Measurements from ENCODE around the gene NUP205. TPM values are rescaled to one million over a fixed set of nuclear protein-coding genes. Genes with fewer than 3 reads are reported as not detected.
"Not testable (repeated sequence)": the region's sequence is repeated elsewhere in the genome, so short reads cannot be mapped to it uniquely, and the experiment has no call there.

The NUP205 gene
- total RNA-seq, 2 experiments from 2014 or later, result 127 to 142 TPM

DNA sequence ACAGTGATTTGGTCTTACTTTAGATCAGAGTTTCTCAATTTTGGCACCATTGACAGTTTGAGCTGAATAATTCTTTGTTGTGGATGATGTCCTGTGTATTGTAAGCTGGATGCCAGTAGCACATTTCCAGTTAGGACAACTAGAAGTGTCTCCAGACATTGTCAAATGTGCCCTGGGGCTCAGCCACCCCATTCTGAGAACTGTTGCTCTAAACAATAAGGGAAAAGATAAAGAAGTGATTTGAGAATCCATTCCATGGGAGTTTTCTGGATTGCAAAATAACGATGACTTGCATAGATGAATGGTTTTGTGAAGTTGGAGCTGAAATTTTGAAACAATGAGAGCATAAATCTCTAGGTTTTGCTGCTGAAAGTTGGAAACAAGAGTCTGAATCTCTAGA lies 44.6 kb downstream of the NUP205 start:
- POLR2A ChIA-PET, result no interaction called here
- CTCF ChIA-PET, result no interaction called here

DNA sequence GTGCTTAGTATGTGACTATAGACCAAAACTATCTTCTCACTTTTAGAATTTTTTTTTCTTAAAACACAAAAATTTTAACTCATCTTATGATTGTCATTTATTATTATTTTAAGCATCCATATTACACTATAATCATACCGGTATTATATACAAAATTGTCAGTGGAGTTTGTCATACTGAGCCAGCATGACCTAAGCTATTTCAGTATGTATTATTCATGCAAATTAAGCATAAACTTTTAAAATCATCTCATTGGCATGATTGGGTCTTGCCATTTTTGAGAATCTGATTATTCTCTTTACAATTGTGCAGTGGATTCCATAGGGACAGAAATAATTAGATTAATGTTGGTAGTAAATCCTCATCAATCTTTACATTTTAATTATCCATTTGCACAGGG lies 58.4 kb downstream of the NUP205 start:
- ChIA-PET CTCF (interaction anchor here (1.0 kb wide), 1 partner anchor 335 kb away, joined by 3 read pairs; no protein-coding TSS in a partner anchor), POLR2A (no interaction called here)

DNA sequence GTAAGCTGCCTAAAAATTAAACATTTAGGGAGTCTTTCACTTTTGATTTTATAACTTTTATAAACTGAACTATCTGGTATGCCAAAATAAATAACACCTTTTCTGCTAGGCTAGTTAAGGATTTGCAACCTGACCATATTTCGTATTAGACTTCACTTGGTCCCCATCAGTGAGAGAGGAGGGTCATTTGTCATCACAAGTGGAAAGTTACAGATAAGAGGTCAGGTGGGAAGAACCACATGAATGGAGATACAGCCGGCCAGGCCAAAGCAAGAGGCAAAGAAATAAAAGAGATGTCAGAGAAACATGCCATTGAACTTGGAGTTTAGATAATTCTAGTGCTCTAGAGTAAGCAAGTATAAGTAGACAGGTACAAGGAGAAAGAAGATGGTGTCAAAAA lies 60.1 kb downstream of the NUP205 start:
- ChIA-PET POLR2A (no interaction called here), CTCF (interaction anchor here (0.5 kb wide), 1 partner anchor 9 kb away, joined by 3 read pairs; no protein-coding TSS in a partner anchor)

DNA sequence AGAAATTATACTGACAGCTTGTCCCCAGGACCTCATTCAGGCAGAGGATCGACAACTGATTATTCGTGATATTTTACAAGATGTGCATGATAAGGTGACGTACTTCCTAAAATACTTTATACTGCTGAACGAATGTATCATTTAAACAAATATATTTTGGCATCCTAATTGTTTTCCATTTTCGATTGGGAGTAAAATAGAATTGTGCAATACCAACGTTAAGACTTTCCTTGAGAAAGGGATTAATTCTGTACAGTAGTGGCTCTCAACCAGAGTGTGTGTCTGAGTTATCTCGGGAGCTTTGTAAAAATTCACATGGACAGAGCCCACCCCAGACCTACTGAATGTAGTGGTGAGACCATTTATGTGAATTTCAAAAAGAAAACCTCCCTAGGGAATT lies 60.8 kb downstream of the NUP205 start:
- ChIA-PET POLR2A (no interaction called here), CTCF (interaction anchor here (1.6 kb wide), 1 partner anchor 9 kb away, joined by 5 read pairs; no protein-coding TSS in a partner anchor)

DNA sequence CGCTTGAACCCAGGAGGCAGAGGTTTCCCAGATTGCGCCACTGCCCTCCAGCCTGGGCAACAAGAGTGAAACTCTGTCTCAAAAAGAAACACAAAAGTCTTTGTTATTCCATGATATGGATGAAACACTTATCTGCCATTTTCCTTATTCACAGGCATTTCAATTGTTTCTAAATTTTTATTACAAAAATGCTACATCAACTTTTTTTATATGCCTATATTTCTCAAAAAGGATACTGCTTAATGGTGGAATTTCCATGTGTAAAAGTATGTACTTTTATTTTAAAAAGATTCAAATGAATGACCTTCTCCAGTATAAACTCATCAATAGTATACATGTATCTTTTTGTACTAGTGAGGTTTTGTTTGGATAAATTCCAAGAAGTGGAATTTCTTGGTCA lies 62.7 kb downstream of the NUP205 start:
- ChIA-PET POLR2A (no interaction called here), CTCF (interaction anchor here (0.8 to 1.6 kb wide), 3 partner anchors 11 to 45 kb away, joined by 3 to 5 read pairs (median 4); no protein-coding TSS in a partner anchor)

DNA sequence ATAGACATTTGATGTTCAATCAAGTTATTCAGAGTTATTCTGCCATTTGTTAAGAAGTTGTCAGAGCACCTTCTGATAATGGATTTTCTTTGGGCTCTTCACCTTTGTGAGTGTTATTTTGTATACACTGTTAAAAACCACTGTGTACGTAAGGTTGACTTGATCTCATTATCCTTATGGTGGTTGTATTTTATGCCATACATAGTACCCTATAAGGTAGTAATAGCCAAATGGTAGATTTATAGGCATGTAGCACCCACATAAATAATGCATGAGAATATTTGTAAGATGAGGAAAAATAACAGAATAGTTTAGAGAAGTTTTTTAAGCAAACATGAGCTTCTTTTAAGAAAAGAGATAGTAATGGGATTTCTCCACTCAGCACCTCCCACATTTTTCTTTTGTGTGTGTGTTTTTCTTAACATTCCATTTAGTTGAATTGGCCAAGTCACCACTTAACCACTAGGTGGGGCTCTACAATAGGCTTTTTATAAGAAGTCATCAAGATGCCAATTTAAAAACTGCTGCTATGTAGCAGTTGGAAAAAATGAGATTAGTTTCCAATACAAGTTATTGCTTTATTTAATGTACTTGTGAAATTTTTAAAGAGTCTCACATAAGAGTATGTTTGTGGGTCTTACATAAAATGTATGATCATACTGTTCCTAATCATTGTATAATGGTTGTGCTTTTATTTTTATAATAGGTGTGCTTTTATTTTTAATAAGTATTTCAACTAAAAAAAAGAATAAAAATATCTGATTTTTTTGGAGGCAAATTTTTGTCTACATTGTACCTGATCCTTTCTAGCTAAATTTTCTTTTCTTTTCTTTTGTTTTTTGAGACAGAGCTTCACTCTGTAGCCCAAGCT lies 63.5 kb downstream of the NUP205 start:
- ChIA-PET CTCF (interaction anchor here (0.8 to 1.6 kb wide), 3 partner anchors 12 to 46 kb away, joined by 3 to 4 read pairs (median 3); no protein-coding TSS in a partner anchor), POLR2A (no interaction called here)

DNA sequence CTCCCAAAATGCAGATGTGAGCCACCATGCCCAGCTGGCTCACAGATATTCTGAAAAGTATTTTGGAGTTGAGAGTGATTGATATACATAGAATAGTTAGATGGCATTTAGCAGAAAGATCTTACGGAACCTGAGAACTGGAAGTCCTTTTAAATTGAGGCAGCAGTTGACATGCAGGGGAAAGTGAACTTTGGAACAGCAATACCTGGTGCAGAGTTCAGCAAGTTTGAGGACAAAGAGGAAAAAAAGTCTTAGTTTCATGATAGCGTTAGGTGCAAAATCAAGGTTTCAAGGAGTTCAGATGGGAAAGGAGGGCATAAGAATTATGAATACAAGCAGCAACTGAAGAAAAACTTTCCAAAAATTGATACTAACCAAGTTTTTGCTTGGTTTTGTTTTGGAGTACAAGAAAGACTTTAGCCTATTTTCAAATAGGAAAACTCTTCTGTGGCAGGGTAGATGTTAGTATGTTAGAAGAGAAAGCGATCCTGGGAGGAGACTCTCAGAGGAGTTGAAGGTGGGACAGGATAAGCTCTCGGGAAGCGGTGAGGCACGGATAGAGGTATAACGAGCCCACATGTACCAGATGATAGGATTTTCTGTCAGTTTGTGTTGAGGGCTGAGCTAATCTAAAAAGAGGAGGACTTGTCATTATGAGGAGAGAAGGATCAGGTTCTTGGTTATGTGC lies 76.6 kb downstream of the NUP205 start:
- ChIA-PET POLR2A (no interaction called here), CTCF (interaction anchor here (0.9 kb wide), 1 partner anchor 11 kb away, joined by 3 read pairs; no protein-coding TSS in a partner anchor)

DNA sequence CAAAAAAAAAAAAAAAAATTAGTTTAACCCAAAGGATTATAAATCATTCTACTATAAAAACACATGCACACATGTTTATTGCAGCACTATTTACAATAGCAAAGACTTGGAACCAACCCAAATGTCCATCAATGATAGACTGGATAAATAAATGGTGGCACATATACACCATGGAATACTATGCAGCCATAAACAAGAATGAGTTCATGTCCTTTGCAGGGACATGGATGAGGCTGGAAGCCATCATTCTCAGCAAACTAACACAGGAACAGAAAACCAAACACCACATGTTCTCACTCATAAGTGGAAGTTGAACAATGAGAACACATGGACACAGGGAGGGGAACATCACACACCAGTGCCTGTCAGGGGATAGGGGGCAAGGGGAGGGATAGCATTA lies 82.0 kb downstream of the NUP205 start:
- CTCF ChIA-PET, POLR2A ChIA-PET: not testable (repeated sequence)

DNA sequence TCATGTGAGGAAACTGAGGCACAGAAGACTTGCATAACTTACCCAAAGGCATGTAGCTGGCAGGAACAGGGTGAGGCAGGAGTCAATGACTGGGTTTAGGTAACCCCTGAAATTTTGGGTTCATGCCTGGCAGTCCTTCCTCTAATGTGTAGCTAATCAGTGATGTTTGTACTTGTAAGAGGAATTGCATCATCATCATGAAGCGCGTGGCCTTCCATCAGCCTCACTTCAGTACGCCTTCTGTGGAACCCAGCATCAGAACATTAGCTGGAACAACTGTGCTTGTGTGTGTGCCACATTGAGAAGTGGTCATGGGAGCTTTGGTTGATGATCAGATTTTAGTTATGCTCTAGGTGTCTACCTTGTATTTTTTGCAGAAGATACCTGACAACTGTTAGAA lies 86.4 kb downstream of the NUP205 start:
- ChIA-PET CTCF (interaction anchor here (1.3 to 1.8 kb wide), 3 partner anchors 18 to 370 kb away, joined by 3 to 6 read pairs (median 5); partner anchors contain the start of gene STMP1), POLR2A (no interaction called here)

DNA sequence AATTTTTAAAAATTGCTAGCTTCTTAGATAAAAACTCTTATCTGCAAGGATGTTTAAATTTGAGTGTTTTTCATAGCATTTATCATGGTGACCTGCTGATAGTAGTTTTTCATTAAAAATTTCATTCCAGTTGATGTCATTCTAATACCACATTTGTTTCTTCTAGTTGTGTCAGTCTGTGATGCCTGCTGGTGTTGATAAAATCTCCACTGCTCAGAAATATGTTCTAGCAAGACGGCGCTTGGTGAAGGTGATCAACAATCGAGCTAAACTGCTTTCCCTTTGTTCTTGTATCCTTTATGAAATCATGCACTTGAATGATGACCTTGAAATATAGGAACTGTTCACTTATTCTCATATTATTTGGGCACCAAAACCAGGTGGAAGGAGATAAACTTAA lies 87.0 kb downstream of the NUP205 start:
- CTCF ChIA-PET, result interaction anchor here (0.8 to 1.8 kb wide), 6 partner anchors 11 to 370 kb away, joined by 3 to 6 read pairs (median 4); partner anchors contain the start of gene STMP1
- POLR2A ChIA-PET, result no interaction called here

DNA sequence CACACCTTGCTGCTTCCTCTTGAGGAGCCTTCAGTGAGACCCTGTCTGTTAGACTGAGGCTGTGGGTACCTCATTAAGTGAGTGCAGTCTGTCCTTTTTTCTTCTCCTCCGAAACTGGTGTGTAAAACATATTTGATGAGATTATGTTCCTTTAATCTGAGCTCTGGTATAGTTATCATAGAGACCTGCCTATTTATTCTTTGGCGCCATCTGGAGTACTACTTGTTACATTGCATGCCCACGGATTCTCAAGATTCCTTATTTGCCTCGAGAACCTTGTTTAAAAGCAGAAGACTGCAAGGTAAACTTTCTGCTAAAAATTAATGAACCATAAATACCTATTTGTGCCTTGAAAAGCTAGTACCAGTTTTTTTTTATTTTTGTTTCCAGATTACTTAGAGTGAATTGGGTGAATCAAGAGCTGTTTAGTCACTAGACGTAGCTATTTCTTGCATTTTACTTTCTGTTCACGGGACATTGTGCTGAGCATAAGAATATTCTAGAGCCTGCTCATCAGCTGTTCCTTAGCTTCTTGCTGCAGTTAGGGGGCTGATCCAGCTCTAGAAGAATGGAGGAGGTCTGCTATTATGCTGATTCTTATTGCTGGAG lies 87.7 kb downstream of the NUP205 start:
- ChIA-PET POLR2A (no interaction called here), CTCF (interaction anchor here (0.6 to 1.7 kb wide), 10 partner anchors 9 to 371 kb away, joined by 3 to 6 read pairs (median 3); partner anchors contain the start of gene STMP1)

DNA sequence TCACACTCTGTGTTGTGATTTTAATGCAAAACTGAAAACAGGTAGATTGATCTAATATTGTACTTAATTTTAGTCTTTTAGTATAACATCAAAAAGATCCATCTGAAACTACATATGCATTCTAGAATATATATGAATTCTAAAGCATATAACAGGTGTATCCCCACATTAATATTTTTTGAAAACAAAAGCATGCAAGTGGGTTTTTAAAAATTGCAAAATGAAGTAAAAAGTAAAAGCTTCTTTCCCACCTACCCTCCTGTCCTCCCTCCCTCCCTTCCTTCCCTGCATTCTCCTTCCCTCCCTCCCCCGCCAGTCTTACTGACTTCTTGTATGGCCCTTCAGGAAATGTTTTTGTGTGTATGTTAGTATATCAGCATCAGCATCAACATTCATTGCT lies 90.0 kb downstream of the NUP205 start:
- ChIA-PET POLR2A (interaction anchor here (0.7 kb wide), 1 partner anchor 313 kb away, joined by 3 read pairs; no protein-coding TSS in a partner anchor), CTCF (interaction anchor here (0.7 kb wide), 1 partner anchor 42 kb away, joined by 3 read pairs; no protein-coding TSS in a partner anchor)

DNA sequence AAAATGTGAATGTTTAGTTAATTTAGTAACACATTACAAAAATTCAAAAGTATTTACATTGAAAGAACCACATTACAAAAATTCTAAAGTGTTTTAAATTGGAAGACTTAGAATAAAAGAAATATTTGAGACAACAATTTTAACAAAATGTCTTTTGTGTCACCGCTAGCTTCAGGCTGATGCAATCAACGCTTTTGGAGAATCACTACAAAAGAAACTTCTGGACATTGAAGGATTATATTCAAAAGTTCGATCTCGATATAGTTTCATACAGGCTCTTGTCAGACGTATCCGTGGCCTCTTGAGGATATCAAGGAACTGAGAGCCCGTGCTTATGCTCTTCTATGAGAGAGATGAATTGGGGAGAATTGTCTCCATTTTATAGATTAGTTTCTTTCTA lies 90.5 kb downstream of the NUP205 start:
- ChIA-PET POLR2A (no interaction called here), CTCF (interaction anchor here (0.7 kb wide), 1 partner anchor 42 kb away, joined by 3 read pairs; no protein-coding TSS in a partner anchor)

DNA sequence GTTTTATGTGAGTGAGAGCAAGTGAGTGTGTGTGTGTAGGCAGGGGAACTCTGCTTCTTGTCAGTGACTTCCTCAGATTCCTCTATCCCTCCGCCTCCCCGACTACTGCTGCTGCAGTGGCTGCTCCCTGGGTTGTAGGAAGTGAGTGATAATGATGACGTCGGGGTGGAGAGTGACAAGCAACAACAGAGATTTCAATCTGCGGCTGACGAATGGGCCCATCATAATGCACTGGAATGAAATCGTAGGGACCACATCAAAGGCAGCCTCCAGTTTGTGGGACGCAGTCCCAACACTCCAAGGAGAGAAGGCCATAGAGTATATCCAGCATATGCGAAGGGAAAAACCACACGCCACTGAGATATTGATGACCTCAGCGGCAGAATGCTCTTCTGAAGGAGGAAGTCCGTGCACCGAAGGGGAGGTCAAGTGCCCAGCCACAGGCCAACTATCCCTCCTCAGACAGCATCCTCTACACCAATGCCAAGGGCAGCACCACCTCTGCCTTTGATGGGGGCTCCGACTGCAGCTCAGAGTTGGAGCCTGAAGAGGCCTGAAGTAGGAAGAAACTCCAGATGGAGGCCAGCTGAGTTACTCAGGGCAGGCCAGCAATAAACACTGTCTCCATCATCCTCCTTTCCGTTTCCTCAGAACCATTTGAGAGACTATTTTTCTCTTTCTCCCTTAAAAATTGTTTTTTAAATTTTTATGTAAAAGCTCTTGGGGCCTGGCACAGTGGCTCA lies 93.3 kb downstream of the NUP205 start:
- CTCF ChIA-PET, result no interaction called here

DNA sequence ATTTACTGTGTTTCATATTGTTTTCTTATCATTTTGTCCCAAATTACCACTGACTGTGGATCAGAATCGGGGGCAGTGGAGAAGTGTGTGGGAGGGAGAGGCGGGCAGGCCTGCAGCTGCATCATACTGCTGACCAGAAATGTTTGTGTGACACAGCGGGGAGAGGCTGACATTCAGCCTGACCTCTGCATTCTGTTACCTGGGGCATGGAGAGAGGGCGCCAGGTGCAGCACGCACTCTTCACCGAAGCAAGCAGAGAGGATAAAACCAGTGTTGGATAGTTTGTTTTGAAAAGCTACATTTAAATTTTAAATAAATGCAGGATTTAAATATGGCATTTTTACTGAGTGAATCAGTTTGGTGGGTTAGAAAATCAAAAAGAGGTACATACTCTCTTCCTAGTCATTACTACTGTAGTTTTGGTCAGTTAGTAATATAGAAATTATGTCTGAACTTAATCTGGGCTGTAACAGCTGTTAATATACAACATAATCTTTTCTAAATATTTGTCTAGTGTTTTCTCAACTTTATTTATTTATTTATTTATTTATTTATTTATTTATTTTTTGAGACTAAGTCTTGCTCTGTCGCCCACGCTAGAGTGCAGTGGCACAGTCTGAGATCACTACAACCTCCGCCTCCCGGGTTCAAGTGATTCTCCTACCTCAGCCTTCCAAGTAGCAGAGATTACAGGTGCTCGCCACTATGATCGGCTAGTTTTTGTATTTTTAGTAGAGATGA lies 95.8 kb downstream of the NUP205 start:
- CTCF ChIA-PET, result interaction anchor here (0.5 kb wide), 1 partner anchor 18 kb away, joined by 4 read pairs; no protein-coding TSS in a partner anchor
- POLR2A ChIA-PET, result no interaction called here

More for the DNA sequence above, 93.3 kb downstream of the NUP205 start:
- POLR2A ChIA-PET, result no interaction called here

DNA sequence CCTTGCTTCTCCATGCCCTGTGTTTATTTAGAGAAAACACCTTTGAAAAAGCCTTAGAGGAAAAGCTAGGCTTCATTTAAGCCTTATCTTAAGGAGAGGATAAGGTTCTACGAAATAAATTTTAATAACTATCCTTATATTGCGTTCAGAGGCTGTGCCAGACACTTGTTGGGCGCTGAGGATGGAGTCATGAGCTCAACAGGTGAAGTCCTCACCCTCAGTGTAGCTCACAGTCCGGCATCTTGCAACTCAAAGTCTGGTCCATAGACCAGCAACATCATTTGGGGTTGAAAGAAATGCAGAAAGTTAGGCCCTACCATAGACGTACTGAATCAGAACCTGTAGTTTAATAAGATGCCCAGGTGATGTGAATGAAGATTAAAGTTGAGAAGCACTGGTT lies 100.8 kb downstream of the NUP205 start:
- ChIA-PET POLR2A (no interaction called here), CTCF (no interaction called here)

DNA sequence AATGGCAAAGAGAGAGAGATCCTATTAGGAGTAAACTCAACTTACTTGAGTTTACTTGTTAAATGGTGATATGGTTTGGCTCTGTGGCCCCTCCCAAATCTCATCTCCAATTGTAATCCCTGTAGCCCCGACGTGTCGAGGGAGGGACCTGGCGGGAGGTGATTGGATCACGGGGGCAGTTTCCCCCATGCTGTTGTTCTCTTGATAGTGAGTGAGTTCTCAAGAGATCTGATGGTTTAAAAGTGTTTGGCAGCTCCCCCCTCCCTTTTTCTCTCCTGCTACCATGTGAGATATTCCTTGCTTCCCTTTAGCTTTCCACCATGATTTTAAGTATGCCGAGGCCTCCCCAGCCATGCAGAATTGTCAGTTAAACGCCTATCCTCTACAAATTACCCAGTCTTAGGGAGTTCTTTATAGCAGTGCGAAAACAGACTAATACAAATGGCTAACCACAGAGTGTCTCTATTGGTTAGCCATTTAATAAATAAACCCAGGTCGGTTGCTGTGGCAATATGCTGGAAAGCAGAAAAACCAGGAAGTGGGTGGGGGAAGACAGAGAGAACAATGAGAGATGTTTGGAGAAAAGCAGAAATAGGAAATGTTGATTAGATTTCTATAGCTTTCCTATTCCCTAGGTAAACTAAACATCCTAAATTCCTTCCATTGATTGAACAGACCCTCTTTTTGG lies 101.6 kb downstream of the NUP205 start:
- POLR2A ChIA-PET, result interaction anchor here (0.6 kb wide), 1 partner anchor 422 kb away, joined by 5 read pairs; no protein-coding TSS in a partner anchor
- CTCF ChIA-PET, result interaction anchor here (0.6 kb wide), 1 partner anchor 375 kb away, joined by 3 read pairs; no protein-coding TSS in a partner anchor

Measured in activated CD8-positive, alpha-beta memory T cell treated with anti-CD3 and anti-CD28 coated beads for 36 hours (primary cell).